Mammary epithelial cell (primary cell): ENCODE data around the gene CD37.

ENCODE experiments used
- CTCF ChIP-seq, 2 donors: IDR thresholded peaks in 1 of 2; conservative IDR thresholded peaks in 1 of 2; 2 replicates each; pipeline ENCODE4 v1.5.1; 2011 to 2012; ENCODE audit warnings: inconsistent platforms in 2 of 2, low read length in 2 of 2, mild to moderate bottlenecking in 2 of 2, control low read depth in 1 of 2, low read depth in 1 of 2; ENCODE audit not compliant: insufficient read depth in 1 of 2; ENCODE audit errors: extremely low read depth in 1 of 2
- EZH2 ChIP-seq: IDR thresholded peaks from 2 replicates; pipeline ENCODE4 v1.6.1; 2012; ENCODE audit warnings: low read length, inconsistent platforms, borderline replicate concordance

GRCh38 chr19:49357186-49357585 is 22.0 kb downstream of the CD37 start:
- no peak for TF ChIP-seq EZH2
- no peak for TF ChIP-seq CTCF (conservative IDR thresholded peaks at IDR 0.05 in 1 of 2, IDR thresholded peaks at IDR 0.05 in 1 of 2; ENCODE audit: extremely low read depth in 1 of 2, insufficient read depth in 1 of 2, low read depth in 1 of 2, low read length in 2 of 2)
